Hepatocyte (in vitro differentiated cells): ENCODE measurements around the gene PTGES2.

ENCODE experiments used
- CTCF ChIP-seq: fragments of 200-600 bp; sonication (generic); IDR thresholded peaks from 2 replicates; pipeline ENCODE4 v1.5.1; 2016; ENCODE audit warnings: antibody characterized with exemption, mild to moderate bottlenecking; ENCODE audit not compliant: poor library complexity
- EZH2 ChIP-seq: fragments of 200-600 bp; sonication (generic); IDR thresholded peaks from 2 replicates; pipeline ENCODE4 v1.6.1; 2016; ENCODE audit warnings: antibody characterized with exemption, mild to moderate bottlenecking, borderline replicate concordance

GRCh38 chr9:128099231-128099931 is 28.1 kb downstream of the PTGES2 start:
- no peak for TF ChIP-seq CTCF
- TF ChIP-seq EZH2, result no peak
